Neuronal stem cell (in vitro differentiated cells): ENCODE measurements around the gene ERFL.

Experiments
- DNase-seq: peaks from one replicate; pipeline ENCODE4 v3.0.0-alpha.2; 2013; ENCODE audit warnings: low spot score
- H2AFZ ChIP-seq: one replicate; pipeline ENCODE4 v1.6.1; 2013; ENCODE audit warnings: mild to moderate bottlenecking, low read length, inconsistent platforms
- H2AK5ac ChIP-seq: 2 replicates; pipeline ENCODE4 v1.6.1; 2013; ENCODE audit warnings: low read depth, mild to moderate bottlenecking, inconsistent platforms, low read length, moderate library complexity, mixed read lengths
- H2BK120ac ChIP-seq: 2 replicates; pipeline ENCODE4 v1.6.1; 2013; ENCODE audit warnings: low read depth, mild to moderate bottlenecking, inconsistent platforms, low read length, moderate library complexity, mixed read lengths
- H2BK12ac ChIP-seq: one replicate; pipeline ENCODE4 v1.6.1; 2013; ENCODE audit warnings: low read length, inconsistent platforms
- H2BK15ac ChIP-seq: 2 replicates; pipeline ENCODE4 v1.6.1; 2013; ENCODE audit warnings: mild to moderate bottlenecking, low read length, inconsistent platforms, mixed read lengths
- H2BK5ac ChIP-seq: one replicate; pipeline ENCODE4 v1.6.1; 2013; ENCODE audit warnings: inconsistent platforms, mild to moderate bottlenecking, low read length, moderate library complexity
- H3K14ac ChIP-seq: one replicate; pipeline ENCODE4 v1.6.1; 2013; ENCODE audit warnings: low read length, inconsistent platforms
- H3K18ac ChIP-seq: 2 replicates; pipeline ENCODE4 v1.6.1; 2013; ENCODE audit warnings: low read length, inconsistent platforms
- H3K23ac ChIP-seq: 2 replicates; pipeline ENCODE4 v1.6.1; 2013; ENCODE audit warnings: low read depth, mild to moderate bottlenecking, mixed read lengths, low read length, inconsistent platforms; ENCODE audit not compliant: poor library complexity
- H3K27ac ChIP-seq: replicated peaks from 3 replicates; pipeline ENCODE4 v1.5.1; 2013; ENCODE audit warnings: low read length, inconsistent platforms
- H3K27me3 ChIP-seq, 3 experiments: 2 replicates each; pipeline ENCODE4 v1.6.1; 2013; ENCODE audit warnings: low read length in 3 of 3, mild to moderate bottlenecking in 2 of 3, inconsistent platforms in 1 of 3, low read depth in 1 of 3, mixed read lengths in 1 of 3, moderate library complexity in 1 of 3; ENCODE audit not compliant: control insufficient read depth in 3 of 3, insufficient read depth in 3 of 3
- H3K36me3 ChIP-seq, 2 donors: replicated peaks in 1 of 2; 2 replicates each; pipeline ENCODE4 v1.6.1; 2013; ENCODE audit warnings: low read length in 2 of 2; ENCODE audit not compliant: control insufficient read depth in 2 of 2, insufficient read depth in 2 of 2
- H3K4ac ChIP-seq: 2 replicates; pipeline ENCODE4 v1.6.1; 2013; ENCODE audit warnings: inconsistent platforms, mild to moderate bottlenecking, low read length, moderate library complexity
- H3K4me1 ChIP-seq, 2 donors: 1 replicate in 1 of 2; 2 replicates in 1 of 2; pipeline ENCODE4 v1.6.1; 2013; ENCODE audit warnings: low read length in 2 of 2, low read depth in 1 of 2; ENCODE audit not compliant: control insufficient read depth in 2 of 2, insufficient read depth in 1 of 2
- H3K4me2 ChIP-seq: one replicate; pipeline ENCODE4 v1.6.1; 2013; ENCODE audit warnings: mild to moderate bottlenecking, low read length, inconsistent platforms; ENCODE audit not compliant: insufficient read depth, poor library complexity, severe bottlenecking
- H3K4me3 ChIP-seq, 2 donors: 2 replicates each; pipeline ENCODE4 v1.5.1; 2013; ENCODE audit warnings: low read length in 2 of 2, mild to moderate bottlenecking in 2 of 2, inconsistent platforms in 1 of 2, moderate library complexity in 1 of 2
- H3K79me1 ChIP-seq: one replicate; pipeline ENCODE4 v1.6.1; 2013; ENCODE audit warnings: low read depth, mild to moderate bottlenecking, inconsistent platforms, low read length, moderate library complexity
- H3K9ac ChIP-seq: one replicate; pipeline ENCODE4 v1.6.1; 2013; ENCODE audit warnings: mild to moderate bottlenecking, low read depth, low read length, inconsistent platforms; ENCODE audit not compliant: poor library complexity
- H3K9me3 ChIP-seq, 2 donors: replicated peaks in 1 of 2; 2 replicates each; pipeline versions ENCODE3 to v1.6.1; 2013; ENCODE audit warnings: low read length in 2 of 2, mild to moderate bottlenecking in 2 of 2, inconsistent platforms in 1 of 2, low read depth in 1 of 2, mixed read lengths in 1 of 2, moderate library complexity in 1 of 2; ENCODE audit not compliant: control insufficient read depth in 2 of 2, insufficient read depth in 1 of 2
- H4K8ac ChIP-seq: one replicate; pipeline ENCODE4 v1.6.1; 2013; ENCODE audit warnings: low read depth, mild to moderate bottlenecking, inconsistent platforms, low read length, moderate library complexity
- H4K91ac ChIP-seq: one replicate; pipeline ENCODE4 v1.6.1; 2013; ENCODE audit warnings: low read length, low read depth, mild to moderate bottlenecking, inconsistent platforms; ENCODE audit not compliant: poor library complexity
- WGBS, 2 donors: extraction: QIAGEN DNeasy Blood & Tissue Kit; methylation state at CpG; one replicate each; pipeline ENCODE4 v1.1.7; 2013; ENCODE audit warnings: missing lambda C conversion rate in 2 of 2, mixed read lengths in 1 of 2; ENCODE audit not compliant: insufficient read length in 2 of 2, insufficient replicate concordance in 1 of 2; ENCODE audit errors: extremely low coverage in 2 of 2; 5-methylcytosine and 5-hydroxymethylcytosine counted together

ERFL gene

GRCh38 chr19:41957838-41958366 is 29.7 kb upstream of the ERFL start:
- H2AK5ac ChIP-seq = no peak overlapping the region
- H2BK15ac ChIP-seq = no peak overlapping the region
- H2AFZ ChIP-seq = peak overlapping the region; percentile 94
- no CpG with 5 or more reads among the region's 10 CpGs for WGBS, 2 donors
- peaks cover 6 to 7% of the 10 kb centered on the region in 2 donors for H3K4me1 ChIP-seq
- H2BK120ac ChIP-seq = no peak overlapping the region
- peak; percentile 71 for DNase-seq
- H3K27ac ChIP-seq = no peak overlapping the region
- peak overlapping the region; percentile 51 to 73 for H3K4me3 ChIP-seq
- no peak overlapping the region for H2BK5ac ChIP-seq
- H3K36me3 ChIP-seq = peaks cover 0 to 8% of the 10 kb centered on the region in 2 donors
- no peak overlapping the region for H2BK12ac ChIP-seq
- peak overlapping the region; percentile 95 for H3K4me2 ChIP-seq
- no peaks in the 10 kb centered on the region for H3K27me3 ChIP-seq
- H4K91ac ChIP-seq = no peak overlapping the region
- H3K14ac ChIP-seq = no peak overlapping the region
- no peak overlapping the region for H3K18ac ChIP-seq
- H3K9ac ChIP-seq = peak overlapping the region; percentile 79
- H3K79me1 ChIP-seq = peaks cover 7% of the 10 kb centered on the region
- H3K9me3 ChIP-seq = no peaks in the 10 kb centered on the region
- H3K4ac ChIP-seq = no peak overlapping the region
- no peak overlapping the region for H3K23ac ChIP-seq
- H4K8ac ChIP-seq = no peak overlapping the region

DNA sequence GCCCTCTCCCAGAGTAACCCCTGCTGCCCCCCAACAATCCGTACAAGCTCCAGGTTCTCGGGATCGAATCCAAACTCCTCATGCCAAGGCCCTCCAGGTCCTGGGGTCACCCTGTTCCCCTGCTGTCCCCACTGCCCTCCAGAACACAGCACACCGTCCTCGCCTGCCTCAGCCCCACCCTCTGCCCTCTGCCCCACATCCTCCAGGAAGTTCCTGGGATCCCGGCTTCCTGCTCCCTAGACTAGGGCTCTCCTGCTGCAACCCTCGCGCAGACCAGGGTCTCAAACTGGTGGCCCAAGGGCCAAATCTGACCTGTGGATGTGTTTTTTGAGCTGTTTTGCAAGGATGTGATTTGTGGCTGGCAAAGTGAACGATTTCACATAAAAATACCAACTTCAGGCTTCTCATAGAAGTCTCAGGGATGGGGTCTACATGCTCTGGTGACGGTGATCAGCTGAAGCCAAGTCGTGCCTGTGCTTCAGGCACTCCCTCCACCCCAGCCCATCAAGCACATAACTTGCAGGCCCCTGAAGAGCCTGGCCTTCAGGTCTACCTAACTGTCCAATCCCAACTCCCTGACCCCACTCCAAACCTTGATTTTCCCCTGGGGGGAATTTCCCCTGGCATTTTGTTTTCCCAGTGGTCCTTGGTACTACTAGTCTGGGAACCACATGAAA is 29.1 kb upstream of the ERFL start:
- no peak overlapping the region for H2BK12ac ChIP-seq

DNA sequence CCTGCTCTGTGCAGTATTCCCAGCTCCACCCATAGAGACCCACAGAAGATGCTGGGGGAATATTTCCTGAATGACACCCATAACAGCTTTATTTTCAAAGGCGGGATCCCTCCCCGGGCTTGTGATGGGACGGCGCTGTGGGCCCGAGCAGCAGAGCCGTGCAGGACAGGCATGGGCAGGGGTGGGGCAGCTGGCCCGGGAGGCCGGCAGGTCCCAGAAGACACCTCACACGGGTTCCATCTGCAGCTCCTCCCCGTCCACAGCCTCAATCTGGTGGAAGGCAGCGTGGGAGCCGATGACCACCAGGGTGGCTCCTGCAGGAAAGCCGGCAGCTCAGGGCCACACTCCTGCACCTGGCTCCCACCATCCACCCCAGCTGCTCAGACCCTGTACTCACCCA is 28.4 kb upstream of the ERFL start:
- Histone ChIP-seq H3K9ac (peak overlapping the region; percentile 44), H3K4me3 (no peak overlapping the region), H2AFZ (no peak overlapping the region), H3K9me3 (no peaks in the 10 kb centered on the region), H2BK120ac (no peak overlapping the region), H3K18ac (no peak overlapping the region), H3K4me1 (peaks cover 6 to 7% of the 10 kb centered on the region in 2 donors), H2AK5ac (no peak overlapping the region), H2BK15ac (peak overlapping the region; percentile 37), H3K27me3 (no peaks in the 10 kb centered on the region), H4K8ac (no peak overlapping the region), H3K23ac (no peak overlapping the region), H3K4ac (no peak overlapping the region), H4K91ac (no peak overlapping the region), H2BK12ac (no peak overlapping the region), H3K14ac (no peak overlapping the region), H2BK5ac (peak overlapping the region; percentile 61), H3K27ac (no peak overlapping the region), H3K79me1 (peaks cover 7% of the 10 kb centered on the region), H3K36me3 (peaks cover 0 to 8% of the 10 kb centered on the region in 2 donors), H3K4me2 (no peak overlapping the region)
- no peak for DNase-seq
- WGBS, 2 donors = no CpG with 5 or more reads among the region's 13 CpGs

More for the DNA sequence above, 29.1 kb upstream of the ERFL start:
- H3K9ac ChIP-seq = peak overlapping the region; percentile 82
- H2BK120ac ChIP-seq = no peak overlapping the region
- WGBS, 2 donors = no CpG with 5 or more reads among the region's 11 CpGs
- H2AFZ ChIP-seq = no peak overlapping the region
- peaks cover 7% of the 10 kb centered on the region for H3K79me1 ChIP-seq
- H3K27ac ChIP-seq = no peak overlapping the region
- H4K8ac ChIP-seq = no peak overlapping the region
- H2BK5ac ChIP-seq = peak overlapping the region; percentile 61
- no peaks in the 10 kb centered on the region for H3K9me3 ChIP-seq
- H3K27me3 ChIP-seq = no peaks in the 10 kb centered on the region
- no peak for DNase-seq
- no peak overlapping the region for H3K18ac ChIP-seq
- no peak overlapping the region for H3K4me2 ChIP-seq
- no peak overlapping the region for H3K23ac ChIP-seq
- peaks cover 0 to 8% of the 10 kb centered on the region in 2 donors for H3K36me3 ChIP-seq
- H3K14ac ChIP-seq = no peak overlapping the region
- no peak overlapping the region for H3K4ac ChIP-seq
- H2BK15ac ChIP-seq = no peak overlapping the region
- H4K91ac ChIP-seq = no peak overlapping the region
- peaks cover 6 to 7% of the 10 kb centered on the region in 2 donors for H3K4me1 ChIP-seq
- H3K4me3 ChIP-seq = no peak overlapping the region
- H2AK5ac ChIP-seq = no peak overlapping the region

GRCh38 chr19:41955521-41955920 is 27.3 kb upstream of the ERFL start:
- Histone ChIP-seq H2BK120ac (no peak overlapping the region), H2BK12ac (no peak overlapping the region)

More at GRCh38 chr19:41955521-41955920, 27.3 kb upstream of the ERFL start:
- Histone ChIP-seq H4K8ac (no peak overlapping the region), H3K18ac (no peak overlapping the region), H3K27ac (no peak overlapping the region), H3K14ac (no peak overlapping the region), H3K9ac (no peak overlapping the region), H4K91ac (no peak overlapping the region), H2AFZ (no peak overlapping the region), H3K23ac (no peak overlapping the region), H3K27me3 (no peaks in the 10 kb centered on the region), H3K4me3 (no peak overlapping the region), H3K79me1 (peaks cover 5% of the 10 kb centered on the region), H3K4me1 (peaks cover 6 to 7% of the 10 kb centered on the region in 2 donors), H3K4me2 (no peak overlapping the region), H2BK5ac (no peak overlapping the region), H3K9me3 (no peaks in the 10 kb centered on the region), H2BK15ac (no peak overlapping the region), H3K4ac (no peak overlapping the region), H2AK5ac (no peak overlapping the region), H3K36me3 (peaks cover 0 to 8% of the 10 kb centered on the region in 2 donors)
- DNase-seq = no peak
- no CpG with 5 or more reads among the region's 7 CpGs for WGBS, 2 donors
